Lower leg skin (tissue), 4 donors: Measurements from ENCODE around the gene CT47C1. TPM values are rescaled to one million over a fixed set of nuclear protein-coding genes. Genes with fewer than 3 reads are reported as not detected.

ENCODE experiments used
- DNase-seq, 2 donors: peaks; one replicate each; pipeline ENCODE4 v3.0.0-alpha.2; 2019; ENCODE audit warnings: low spot score in 2 of 2
- H3K4me3 ChIP-seq: fragments of 200-600 bp; sonication (generic); 2 replicates; pipeline ENCODE4 v1.5.1; 2017; ENCODE audit warnings: mild to moderate bottlenecking, low read depth; ENCODE audit not compliant: poor library complexity, severe bottlenecking
- POLR2A ChIP-seq, 2 donors: fragments of 450-650 bp; IDR thresholded peaks; one replicate each; pipeline ENCODE4 v1.6.1; 2016 to 2017; ENCODE audit warnings: antibody characterized with exemption in 2 of 2, mild to moderate bottlenecking in 1 of 2, moderate library complexity in 1 of 2
- WGBS, 2 donors: methylation state at CpG; one replicate each; pipeline ENCODE4 v1.1.5; 2018; 5-methylcytosine and 5-hydroxymethylcytosine counted together
- intact Hi-C: fragments of 100-400 bp; cut with DNase I; formaldehyde crosslinking; loops from one replicate; pipeline ENCODE4 v1.15.0; 2023; ENCODE audit warnings: low total_unique reads
- total RNA-seq, 4 donors: library from RNA; depleted of rRNA; stranded (reverse); fragments of >200 nt; gene quantifications; one replicate each; pipeline ENCODE4 v1.1.0, GENCODE V29; 2016
- TF ChIP-seq, protein P1 (sequence below), 3 donors: fragments of 450-650 bp; IDR thresholded peaks; one replicate each; pipeline ENCODE4 v1.5.1; 2016; ENCODE audit warnings: antibody characterized with exemption in 3 of 3, mild to moderate bottlenecking in 3 of 3, moderate library complexity in 2 of 3

CT47C1 gene
- total RNA-seq, 4 donors from 2014 or later = not detected

- no peak for DNase-seq
- 51 to 74% methylated on average over 7 of the region's 7 CpGs for WGBS, 2 donors
- no peak overlapping the region for H3K4me3 ChIP-seq
- intact Hi-C loops = no loop called here
- TF ChIP-seq POLR2A (IDR thresholded peaks at IDR 0.05) = no peak
- TF ChIP-seq, protein P1, sequence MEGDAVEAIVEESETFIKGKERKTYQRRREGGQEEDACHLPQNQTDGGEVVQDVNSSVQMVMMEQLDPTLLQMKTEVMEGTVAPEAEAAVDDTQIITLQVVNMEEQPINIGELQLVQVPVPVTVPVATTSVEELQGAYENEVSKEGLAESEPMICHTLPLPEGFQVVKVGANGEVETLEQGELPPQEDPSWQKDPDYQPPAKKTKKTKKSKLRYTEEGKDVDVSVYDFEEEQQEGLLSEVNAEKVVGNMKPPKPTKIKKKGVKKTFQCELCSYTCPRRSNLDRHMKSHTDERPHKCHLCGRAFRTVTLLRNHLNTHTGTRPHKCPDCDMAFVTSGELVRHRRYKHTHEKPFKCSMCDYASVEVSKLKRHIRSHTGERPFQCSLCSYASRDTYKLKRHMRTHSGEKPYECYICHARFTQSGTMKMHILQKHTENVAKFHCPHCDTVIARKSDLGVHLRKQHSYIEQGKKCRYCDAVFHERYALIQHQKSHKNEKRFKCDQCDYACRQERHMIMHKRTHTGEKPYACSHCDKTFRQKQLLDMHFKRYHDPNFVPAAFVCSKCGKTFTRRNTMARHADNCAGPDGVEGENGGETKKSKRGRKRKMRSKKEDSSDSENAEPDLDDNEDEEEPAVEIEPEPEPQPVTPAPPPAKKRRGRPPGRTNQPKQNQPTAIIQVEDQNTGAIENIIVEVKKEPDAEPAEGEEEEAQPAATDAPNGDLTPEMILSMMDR (IDR thresholded peaks at IDR 0.05) = no peak
Observed at GRCh38 chrX:119093991-119094735, 21.4 kb downstream of the CT47C1 start.

DNA sequence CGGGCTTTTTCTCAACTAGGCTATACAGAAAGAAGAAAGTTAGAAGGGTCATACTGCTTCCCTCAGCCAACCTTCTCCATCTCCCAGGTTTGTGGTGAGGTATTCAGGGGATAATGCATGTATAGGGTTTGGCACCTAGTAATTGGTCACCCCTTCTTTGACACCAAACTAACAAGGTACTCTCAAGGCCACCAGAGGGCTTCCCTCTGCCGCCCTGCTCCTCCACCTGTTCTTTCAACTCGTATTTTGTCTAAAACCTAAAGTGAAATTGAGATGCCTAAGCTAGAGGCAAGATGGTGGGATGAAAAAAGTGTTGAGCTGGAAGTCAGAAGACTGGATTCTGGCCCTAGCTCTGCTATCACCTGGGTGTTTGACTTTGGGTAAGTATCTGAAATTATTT lies 22.0 kb downstream of the CT47C1 start:
- 67 to 78% methylated on average over 3 of the region's 3 CpGs for WGBS, 2 donors
- intact Hi-C loops = no loop called here
- no peak for DNase-seq
- H3K4me3 ChIP-seq = no peak overlapping the region
- no peak for TF ChIP-seq POLR2A (IDR thresholded peaks at IDR 0.05)
- TF ChIP-seq, protein P1 (IDR thresholded peaks at IDR 0.05) = no peak

DNA sequence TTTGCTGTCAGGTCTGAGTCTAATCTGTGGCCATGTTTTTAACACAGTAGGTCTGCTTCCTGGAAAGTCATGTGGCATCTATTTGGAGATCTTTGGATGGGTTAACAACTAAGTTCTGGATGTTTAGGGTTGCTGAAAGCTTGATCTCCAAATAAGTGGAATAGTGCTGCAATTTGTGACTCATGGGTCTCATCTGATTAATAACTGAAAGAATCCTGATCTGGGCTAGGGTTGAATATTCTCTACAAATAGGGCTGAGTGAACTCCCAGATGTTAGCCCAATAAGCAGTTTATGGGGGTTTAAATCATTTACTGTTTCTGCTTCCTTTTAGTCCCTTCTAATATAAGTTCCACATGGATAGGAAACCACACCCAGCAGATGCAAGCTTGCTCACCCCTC lies 23.1 kb downstream of the CT47C1 start:
- DNase-seq = no peak
- TF ChIP-seq POLR2A (IDR thresholded peaks at IDR 0.05) = no peak
- TF ChIP-seq, protein P1 (IDR thresholded peaks at IDR 0.05) = no peak
- H3K4me3 ChIP-seq = no peak overlapping the region
- intact Hi-C loops = no loop called here

GRCh38 chrX:119101168-119101567 lies 28.4 kb downstream of the CT47C1 start:
- TF ChIP-seq, protein P1 (IDR thresholded peaks at IDR 0.05) = no peak
- no peak for TF ChIP-seq POLR2A (IDR thresholded peaks at IDR 0.05)

GRCh38 chrX:119105826-119106225 lies 33.0 kb downstream of the CT47C1 start:
- H3K4me3 ChIP-seq = no peak overlapping the region
- no peak for DNase-seq
- TF ChIP-seq, protein P1 (IDR thresholded peaks at IDR 0.05) = no peak
- TF ChIP-seq POLR2A (IDR thresholded peaks at IDR 0.05) = no peak
- intact Hi-C loops = no loop called here

More at GRCh38 chrX:119101168-119101567, 28.4 kb downstream of the CT47C1 start:
- WGBS, 2 donors = 63 to 68% methylated on average over 1 of the region's 1 CpG
- no peak overlapping the region for H3K4me3 ChIP-seq
- no peak for DNase-seq
- intact Hi-C loops = no loop called here

DNA sequence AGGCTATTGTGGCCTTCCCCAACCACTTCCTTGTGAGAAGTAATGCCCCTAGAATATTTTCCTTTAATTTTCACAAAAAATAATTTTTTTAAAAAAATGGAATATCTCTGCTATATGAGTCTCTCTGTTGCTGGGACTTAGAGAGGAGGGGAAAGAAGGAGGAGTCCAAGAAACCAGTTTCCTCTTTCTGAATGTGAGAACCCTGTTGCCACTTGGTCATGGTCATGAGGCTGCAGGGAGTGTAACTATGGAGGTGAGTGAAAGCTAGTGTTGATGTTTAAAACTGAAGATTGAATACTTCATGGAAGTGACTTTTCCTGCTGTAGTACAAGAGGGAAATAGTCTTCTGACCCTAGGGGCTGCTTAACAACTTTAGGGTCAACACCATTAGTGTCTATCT lies 34.4 kb downstream of the CT47C1 start:
- no peak for TF ChIP-seq POLR2A (IDR thresholded peaks at IDR 0.05)
- TF ChIP-seq, protein P1 (IDR thresholded peaks at IDR 0.05) = no peak
- intact Hi-C loops = no loop called here
- no peak overlapping the region for H3K4me3 ChIP-seq
- no peak for DNase-seq
